Measurements from ENCODE around the gene KIF26B. TPM values are rescaled to one million over a fixed set of nuclear protein-coding genes. Genes with fewer than 3 reads are reported as not detected.

Gene KIF26B
- total and polyA plus RNA-seq, 2 of the 4 experiments (the other 2 are of a cell fraction), result 0.53 to 0.54 TPM

- 0% methylated on average over 6 of the region's 57 CpGs; no CpG with 5 or more reads in 1 of the 2 experiments for WGBS, 2 experiments (ENCODE audit: extremely low coverage in 2 of 2, insufficient read length in 1 of 2)
- 0 out of 2 replicates have a peak overlapping the region, but pooled peaks have one; percentile 2 for H3K4ac ChIP-seq (ENCODE audit: low read depth, low read length)
- H2BK120ac ChIP-seq (ENCODE audit: low read depth, low read length), result no peak overlapping the region
- no peak overlapping the region for H2BK15ac ChIP-seq (ENCODE audit: low read depth, low read length)
- no peak overlapping the region for H2BK5ac ChIP-seq (ENCODE audit: low read depth, low read length, poor library complexity, severe bottlenecking)
- CTCF ChIA-PET, result interaction anchor here (0.6 to 2.2 kb wide), 10 partner anchors 12 to 361 kb away, joined by 3 to 12 read pairs (median 3); no protein-coding TSS in a partner anchor
- H3K9me3 ChIP-seq (ENCODE audit: control insufficient read depth, insufficient read depth, low read length), result 0 out of 2 replicates have a peak, but pooled peaks cover 2% of the 10 kb centered on the region
- dilution Hi-C loops (cut with HindIII; ENCODE audit: low sequenced_read_pairs, unreplicated experiment) (no loop called here), in situ Hi-C loops (cut with MboI; ENCODE audit: low sequenced_read_pairs) (loop anchor here (5.0 to 25.0 kb wide), 5 partner anchors 847 to 1532 kb away; no protein-coding TSS in a partner anchor), intact Hi-C loops (cut with micrococcal nuclease) (loop anchor here (2.0 to 10.0 kb wide), 4 partner anchors 69 to 722 kb away; no protein-coding TSS in a partner anchor)
- TF ChIP-seq MXI1 (IDR thresholded peaks at IDR 0.05; ENCODE audit: borderline replicate concordance, low read depth, low read length), result no peak; the same call in 1 of the 2 replicates
- TF ChIP-seq, protein P1, sequence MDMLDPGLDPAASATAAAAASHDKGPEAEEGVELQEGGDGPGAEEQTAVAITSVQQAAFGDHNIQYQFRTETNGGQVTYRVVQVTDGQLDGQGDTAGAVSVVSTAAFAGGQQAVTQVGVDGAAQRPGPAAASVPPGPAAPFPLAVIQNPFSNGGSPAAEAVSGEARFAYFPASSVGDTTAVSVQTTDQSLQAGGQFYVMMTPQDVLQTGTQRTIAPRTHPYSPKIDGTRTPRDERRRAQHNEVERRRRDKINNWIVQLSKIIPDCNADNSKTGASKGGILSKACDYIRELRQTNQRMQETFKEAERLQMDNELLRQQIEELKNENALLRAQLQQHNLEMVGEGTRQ (IDR thresholded peaks at IDR 0.05; ENCODE audit: low read depth, low read length), result no peak
- no peak for TF ChIP-seq RCOR1 (IDR thresholded peaks at IDR 0.05; ENCODE audit: insufficient replicate concordance, low read length)
- TF ChIP-seq, protein P2, sequence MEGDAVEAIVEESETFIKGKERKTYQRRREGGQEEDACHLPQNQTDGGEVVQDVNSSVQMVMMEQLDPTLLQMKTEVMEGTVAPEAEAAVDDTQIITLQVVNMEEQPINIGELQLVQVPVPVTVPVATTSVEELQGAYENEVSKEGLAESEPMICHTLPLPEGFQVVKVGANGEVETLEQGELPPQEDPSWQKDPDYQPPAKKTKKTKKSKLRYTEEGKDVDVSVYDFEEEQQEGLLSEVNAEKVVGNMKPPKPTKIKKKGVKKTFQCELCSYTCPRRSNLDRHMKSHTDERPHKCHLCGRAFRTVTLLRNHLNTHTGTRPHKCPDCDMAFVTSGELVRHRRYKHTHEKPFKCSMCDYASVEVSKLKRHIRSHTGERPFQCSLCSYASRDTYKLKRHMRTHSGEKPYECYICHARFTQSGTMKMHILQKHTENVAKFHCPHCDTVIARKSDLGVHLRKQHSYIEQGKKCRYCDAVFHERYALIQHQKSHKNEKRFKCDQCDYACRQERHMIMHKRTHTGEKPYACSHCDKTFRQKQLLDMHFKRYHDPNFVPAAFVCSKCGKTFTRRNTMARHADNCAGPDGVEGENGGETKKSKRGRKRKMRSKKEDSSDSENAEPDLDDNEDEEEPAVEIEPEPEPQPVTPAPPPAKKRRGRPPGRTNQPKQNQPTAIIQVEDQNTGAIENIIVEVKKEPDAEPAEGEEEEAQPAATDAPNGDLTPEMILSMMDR (conservative IDR thresholded peaks at IDR 0.05; ENCODE audit: low read depth, low read length), result no peak
- no peak for TF ChIP-seq POLR2A (IDR thresholded peaks at IDR 0.05; ENCODE audit: low read depth, low read length)
- no peak for TF ChIP-seq MAFK (IDR thresholded peaks at IDR 0.05; ENCODE audit: low read depth, low read length)
- no peak for TF ChIP-seq CEBPB (IDR thresholded peaks at IDR 0.05; ENCODE audit: low read depth, low read length)
- no peak for TF ChIP-seq RFX5 (IDR thresholded peaks at IDR 0.05; ENCODE audit: low read depth, low read length)
- no peak for TF ChIP-seq SMC3 (IDR thresholded peaks at IDR 0.05; ENCODE audit: low read depth, low read length)
- no peak for TF ChIP-seq MAZ (IDR thresholded peaks at IDR 0.05; ENCODE audit: borderline replicate concordance, low read depth, low read length)
- peaks cover 3% of the 10 kb centered on the region; the same call in 1 of the 2 replicates for H3K36me3 ChIP-seq (ENCODE audit: control insufficient read depth, insufficient read depth, low read length)
- no peak overlapping the region for H4K5ac ChIP-seq (ENCODE audit: low read depth, low read length)
- H3K79me1 ChIP-seq (ENCODE audit: low read depth in 1 of 2, low read length in 2 of 2), result no peaks in the 10 kb centered on the region; a peak in 1 of 4 replicates
- H3K4me1 ChIP-seq (ENCODE audit: control insufficient read depth, insufficient read depth, low read length), result no peaks in the 10 kb centered on the region
- no peak overlapping the region; the same call in 1 of the 2 replicates for H3K18ac ChIP-seq (ENCODE audit: low read depth, low read length)
- H4K20me1 ChIP-seq (ENCODE audit: insufficient read depth, low read length), result no peaks in the 10 kb centered on the region
- H3K9me1 ChIP-seq (ENCODE audit: insufficient read depth, low read length), result no peaks in the 10 kb centered on the region
- peak overlapping the region; percentile 46 for H2AK9ac ChIP-seq (replicated peaks; ENCODE audit: low read depth, low read length, poor library complexity)
- H3K23ac ChIP-seq (ENCODE audit: low read depth, low read length), result peak overlapping the region; percentile 75; the same call in 1 of the 2 replicates
- no peak overlapping the region for H3K14ac ChIP-seq (replicated peaks; ENCODE audit: low read depth, low read length)
- DNase-seq (peak; percentile 15), ATAC-seq (ENCODE audit: low read depth) (peak; percentile 2; the same call in 1 of the 2 replicates)
- no peak overlapping the region for H2BK20ac ChIP-seq (ENCODE audit: low read depth, low read length)
- BruUV-seq (replicated peaks), result no TSS peak
- H3K4me3 ChIP-seq (ENCODE audit: insufficient read depth, low read depth, low read length), result peak overlapping the region; percentile 86
- H3K4me2 ChIP-seq (ENCODE audit: low read depth, low read length), result peak overlapping the region; percentile 81
- H3K56ac ChIP-seq (ENCODE audit: extremely low read depth, insufficient read depth, low read length), result no peak overlapping the region; the same call in 1 of the 2 replicates
- no peak overlapping the region for H2AK5ac ChIP-seq (ENCODE audit: low read depth, low read length)
- H3K27me3 ChIP-seq (ENCODE audit: control insufficient read depth, insufficient read depth, low read length), result no peaks in the 10 kb centered on the region
- H4K8ac ChIP-seq (ENCODE audit: low read depth in 2 of 2, low read length in 2 of 2), result peak overlapping the region in 1 of 2 experiments; percentile 30; a peak in 1 of 4 replicates
- H2AFZ ChIP-seq (replicated peaks; ENCODE audit: low read length, poor library complexity), result peak overlapping the region; percentile 87
- POLR2A ChIA-PET (ENCODE audit: unreplicated experiment), result no interaction called here
- peak overlapping the region; percentile 34 for H3K9ac ChIP-seq (ENCODE audit: low read depth, low read length)
- peak overlapping the region; percentile 6; the same call in 1 of the 2 replicates for H4K91ac ChIP-seq (ENCODE audit: insufficient read depth, low read depth, low read length)
- peak overlapping the region; percentile 4; the same call in 1 of the 2 replicates for H3K27ac ChIP-seq (ENCODE audit: insufficient read depth, low read length)
These were observed 671 bp downstream of the KIF26B start for GRCh38 chr1:245155272-245156040.

All from IMR-90 (cell line).